Cardiac muscle cell (in vitro differentiated cells and primary cell): ENCODE data around the gene COMMD2. TPM values are rescaled to one million over a fixed set of nuclear protein-coding genes. Genes with fewer than 3 reads are reported as not detected.

Experiments used
- DNase-seq, 2 donors: peaks; one replicate each; pipeline versions ENCODE4 v3.0.0 to v3.0.0-alpha.2; 2010 to 2017; ENCODE audit warnings: low read depth in 1 of 2, low spot score in 1 of 2
- H3K27ac ChIP-seq: fragments of 200-600 bp; sonication (generic); 2 replicates; pipeline ENCODE4 v1.5.1; 2016
- H3K27me3 ChIP-seq: fragments of 200-600 bp; sonication (generic); 2 replicates; pipeline ENCODE4 v1.6.0; 2016; ENCODE audit warnings: control low read depth
- H3K36me3 ChIP-seq: fragments of 200-600 bp; sonication (generic); 2 replicates; pipeline ENCODE4 v1.5.1; 2016; ENCODE audit warnings: control low read depth
- H3K4me1 ChIP-seq: fragments of 200-600 bp; sonication (generic); 2 replicates; pipeline ENCODE4 v1.8.1; 2017; ENCODE audit warnings: low read depth, mild to moderate bottlenecking, mixed run types
- H3K4me3 ChIP-seq: fragments of 200-600 bp; sonication (generic); 2 replicates; pipeline ENCODE4 v1.5.1; 2016; ENCODE audit warnings: mild to moderate bottlenecking
- H3K9me3 ChIP-seq: fragments of 200-600 bp; sonication (generic); 2 replicates; pipeline ENCODE4 v1.5.1; 2017; ENCODE audit warnings: low read depth, mild to moderate bottlenecking, control low read depth
- polyA plus RNA-seq: library from polyadenylated mRNA; unstranded; fragments of >200 nt; fragmentation: Nextera tagmentation; extraction: Ambion mirVana; gene quantifications from 2 replicates; pipeline ENCODE4 v1.2.1, GENCODE V29; 2016
- total RNA-seq: library from RNA; depleted of rRNA; stranded (reverse); fragments of >200 nt; gene quantifications from 2 replicates; pipeline ENCODE4 v1.2.3, GENCODE V29; 2016
- TF ChIP-seq, protein P1 (sequence below): IDR thresholded peaks from 2 replicates; pipeline ENCODE4 v1.5.1; 2012; ENCODE audit warnings: low read depth, mild to moderate bottlenecking, low read length

Gene COMMD2
- total and polyA plus RNA-seq, 2 experiments from 2014 or later, result 30.9 to 42.8 TPM

DNA sequence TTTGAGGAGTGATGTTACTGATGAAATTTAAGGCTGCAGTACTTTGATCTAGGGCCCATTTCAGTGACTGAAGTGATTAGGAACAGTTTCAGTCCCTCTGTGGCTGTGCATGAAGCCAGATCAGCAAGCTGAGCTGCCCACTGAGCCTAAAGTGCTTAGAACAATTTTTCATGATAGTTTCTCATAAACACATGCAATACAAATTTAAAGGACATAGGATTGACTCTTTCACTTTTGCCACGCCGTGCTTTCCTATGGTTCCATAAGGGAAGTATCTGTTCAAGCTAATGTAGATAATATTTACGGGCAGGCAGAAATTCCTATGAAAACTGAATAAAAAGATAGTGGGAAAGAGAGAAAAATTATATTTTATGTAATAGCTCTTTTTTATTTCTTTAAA lies 29.5 kb upstream of the COMMD2 start:
- H3K4me3 ChIP-seq, result no peak overlapping the region
- H3K4me1 ChIP-seq, result no peaks in the 10 kb centered on the region
- no peaks in the 10 kb centered on the region for H3K9me3 ChIP-seq
- H3K36me3 ChIP-seq, result no peaks in the 10 kb centered on the region
- no peaks in the 10 kb centered on the region for H3K27me3 ChIP-seq
- H3K27ac ChIP-seq, result no peak overlapping the region
- TF ChIP-seq, protein P1, sequence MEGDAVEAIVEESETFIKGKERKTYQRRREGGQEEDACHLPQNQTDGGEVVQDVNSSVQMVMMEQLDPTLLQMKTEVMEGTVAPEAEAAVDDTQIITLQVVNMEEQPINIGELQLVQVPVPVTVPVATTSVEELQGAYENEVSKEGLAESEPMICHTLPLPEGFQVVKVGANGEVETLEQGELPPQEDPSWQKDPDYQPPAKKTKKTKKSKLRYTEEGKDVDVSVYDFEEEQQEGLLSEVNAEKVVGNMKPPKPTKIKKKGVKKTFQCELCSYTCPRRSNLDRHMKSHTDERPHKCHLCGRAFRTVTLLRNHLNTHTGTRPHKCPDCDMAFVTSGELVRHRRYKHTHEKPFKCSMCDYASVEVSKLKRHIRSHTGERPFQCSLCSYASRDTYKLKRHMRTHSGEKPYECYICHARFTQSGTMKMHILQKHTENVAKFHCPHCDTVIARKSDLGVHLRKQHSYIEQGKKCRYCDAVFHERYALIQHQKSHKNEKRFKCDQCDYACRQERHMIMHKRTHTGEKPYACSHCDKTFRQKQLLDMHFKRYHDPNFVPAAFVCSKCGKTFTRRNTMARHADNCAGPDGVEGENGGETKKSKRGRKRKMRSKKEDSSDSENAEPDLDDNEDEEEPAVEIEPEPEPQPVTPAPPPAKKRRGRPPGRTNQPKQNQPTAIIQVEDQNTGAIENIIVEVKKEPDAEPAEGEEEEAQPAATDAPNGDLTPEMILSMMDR, result no peak
- DNase-seq, result no peak

DNA sequence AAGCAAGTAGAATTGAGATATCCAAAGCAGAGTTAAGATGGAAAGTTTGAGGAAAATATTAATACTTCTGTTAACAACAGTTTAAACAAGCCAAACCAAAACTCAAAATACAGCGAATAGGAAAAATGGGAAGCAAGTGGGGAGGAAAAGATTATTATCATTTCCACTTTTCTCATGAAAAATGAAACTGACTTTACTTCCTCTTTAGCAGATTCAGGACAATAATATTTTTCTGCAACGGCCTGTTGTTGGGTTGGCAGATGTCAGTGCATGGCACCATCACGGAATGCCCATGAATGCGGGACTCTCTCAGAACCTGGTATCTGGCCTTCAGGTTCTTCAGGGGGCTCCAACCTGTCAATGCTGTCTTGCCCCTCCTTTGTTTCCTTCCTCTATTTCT lies 28.9 kb upstream of the COMMD2 start:
- H3K4me1 ChIP-seq, result no peaks in the 10 kb centered on the region
- H3K27ac ChIP-seq, result no peak overlapping the region
- no peak for DNase-seq
- H3K9me3 ChIP-seq, result no peaks in the 10 kb centered on the region
- no peaks in the 10 kb centered on the region for H3K36me3 ChIP-seq
- TF ChIP-seq, protein P1, result no peak
- H3K4me3 ChIP-seq, result no peak overlapping the region
- no peaks in the 10 kb centered on the region for H3K27me3 ChIP-seq

DNA sequence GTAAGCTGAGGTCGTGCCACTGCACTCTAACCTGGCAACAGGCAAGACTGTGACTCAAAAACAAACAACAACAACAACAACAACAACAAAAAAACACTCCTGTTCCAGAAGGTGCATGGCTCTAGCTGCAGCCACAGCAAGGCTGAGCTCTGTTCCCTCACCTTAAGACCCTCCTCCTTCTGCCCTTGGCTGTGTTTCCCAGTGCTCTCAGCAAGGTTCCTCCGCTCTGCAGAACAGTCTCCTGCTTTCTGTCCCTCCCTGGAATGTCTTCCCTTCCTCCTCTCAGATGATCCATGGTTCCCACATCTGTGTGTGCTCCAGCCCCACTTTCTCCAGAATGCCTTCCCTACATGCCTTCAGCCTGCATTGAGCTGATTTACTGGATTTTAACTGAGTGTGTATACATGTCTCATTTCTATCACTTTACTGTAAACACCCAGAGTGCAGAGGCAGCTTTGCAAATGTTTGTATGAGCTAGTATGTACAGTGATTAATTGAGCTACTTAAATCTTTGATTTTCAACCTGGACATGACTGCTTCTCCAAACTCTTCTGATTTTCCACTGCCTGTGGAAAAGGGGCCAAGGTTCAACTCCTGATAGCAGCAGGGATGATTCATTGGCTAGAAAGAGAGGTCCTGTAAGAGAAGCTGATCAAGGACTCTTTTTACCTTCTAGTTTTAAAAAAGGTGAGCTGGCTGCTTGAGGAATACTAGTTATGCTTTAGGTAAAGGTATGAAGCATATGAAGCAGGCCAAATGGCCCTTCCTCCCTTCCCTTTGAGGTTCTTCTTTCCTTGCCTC lies 25.3 kb upstream of the COMMD2 start:
- Histone ChIP-seq H3K4me3 (no peak overlapping the region), H3K27me3 (no peaks in the 10 kb centered on the region), H3K36me3 (no peaks in the 10 kb centered on the region), H3K4me1 (no peaks in the 10 kb centered on the region), H3K9me3 (no peaks in the 10 kb centered on the region), H3K27ac (no peak overlapping the region)
- no peak for DNase-seq
- TF ChIP-seq, protein P1, result no peak

DNA sequence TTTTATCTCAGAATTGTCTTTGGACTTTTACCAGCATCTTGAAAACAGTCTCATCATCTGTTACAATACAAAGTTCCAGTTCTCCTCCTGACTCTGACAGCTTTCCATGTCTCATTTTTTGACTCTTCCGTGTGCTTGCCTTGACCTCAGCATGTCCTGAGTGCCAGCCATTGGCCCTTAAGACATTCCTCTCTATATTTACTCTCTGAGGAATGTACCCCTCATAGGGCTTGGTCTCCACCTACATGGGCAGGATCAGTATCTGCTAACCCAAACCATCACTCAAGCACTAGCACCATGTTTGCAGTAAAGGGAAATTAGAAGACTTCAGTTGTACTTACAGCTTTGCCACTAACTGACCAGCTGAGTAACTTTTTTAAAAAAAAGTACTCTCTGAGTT lies 23.9 kb upstream of the COMMD2 start:
- no peaks in the 10 kb centered on the region for H3K36me3 ChIP-seq
- H3K4me3 ChIP-seq, result no peak overlapping the region
- H3K27ac ChIP-seq, result no peak overlapping the region
- H3K27me3 ChIP-seq, result no peaks in the 10 kb centered on the region
- DNase-seq, result no peak
- H3K4me1 ChIP-seq, result no peaks in the 10 kb centered on the region
- H3K9me3 ChIP-seq, result no peaks in the 10 kb centered on the region
- TF ChIP-seq, protein P1, result no peak

DNA sequence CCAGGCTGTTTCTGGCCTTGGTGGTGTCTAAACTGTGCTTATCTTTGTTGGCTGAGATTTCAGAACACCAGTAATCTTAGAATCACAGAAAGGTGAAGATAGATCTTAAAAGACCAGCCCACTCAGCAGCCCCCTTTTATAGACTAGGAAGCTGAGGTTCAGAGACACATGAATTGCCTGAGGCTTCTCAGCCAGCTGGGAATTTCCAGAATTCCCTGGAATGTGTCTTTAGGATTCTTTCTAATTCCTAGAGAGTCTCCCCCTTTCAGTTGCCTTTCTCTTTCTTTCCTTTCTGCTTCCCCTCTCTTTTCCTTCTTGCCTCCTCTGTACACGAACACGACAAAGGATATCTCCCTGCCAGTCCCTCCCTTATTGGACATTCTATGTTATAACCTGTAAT lies 20.6 kb upstream of the COMMD2 start:
- Histone ChIP-seq H3K4me1 (no peaks in the 10 kb centered on the region), H3K4me3 (no peak overlapping the region), H3K36me3 (no peaks in the 10 kb centered on the region), H3K27me3 (no peaks in the 10 kb centered on the region), H3K9me3 (no peaks in the 10 kb centered on the region), H3K27ac (no peak overlapping the region)
- no peak for DNase-seq
- TF ChIP-seq, protein P1, result no peak
